GM21390 (cell line): ENCODE measurements around the gene FAM13A.
A peak's percentile ranks its signal among the peaks of the same experiment; 100 is the strongest.
"Not testable (repeated sequence)": the region's sequence is repeated elsewhere in the genome, so short reads cannot be mapped to it uniquely, and the experiment has no call there.

Experiments
- ATAC-seq: cut with Tn5 transposase; IDR thresholded peaks from one replicate; pipeline ENCODE4 v1.9.1; 2021; ENCODE audit not compliant: unreplicated experiment

Gene FAM13A

DNA sequence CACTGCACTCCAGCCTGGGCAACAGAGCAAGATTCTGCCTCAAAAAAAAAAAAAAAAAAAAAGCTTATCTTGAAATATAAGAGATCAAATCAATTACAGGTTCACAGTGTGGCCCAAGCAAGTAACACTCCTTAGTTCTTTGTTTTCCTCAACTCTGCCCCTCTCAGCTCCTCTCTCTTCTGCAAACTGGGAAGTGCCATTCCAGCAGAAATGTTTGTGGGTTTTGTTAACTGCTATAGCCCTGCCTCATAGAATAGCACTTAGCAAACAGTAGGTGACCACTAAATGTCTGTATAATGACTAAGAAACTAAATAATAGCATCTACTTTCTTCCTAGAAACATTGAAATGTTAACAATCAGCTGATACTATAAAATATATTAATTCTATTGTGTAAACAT, 199.4 kb downstream of the FAM13A start:
- no peak for ATAC-seq

GRCh38 chr4:88854481-88854880, 202.5 kb downstream of the FAM13A start:
- ATAC-seq = no peak

DNA sequence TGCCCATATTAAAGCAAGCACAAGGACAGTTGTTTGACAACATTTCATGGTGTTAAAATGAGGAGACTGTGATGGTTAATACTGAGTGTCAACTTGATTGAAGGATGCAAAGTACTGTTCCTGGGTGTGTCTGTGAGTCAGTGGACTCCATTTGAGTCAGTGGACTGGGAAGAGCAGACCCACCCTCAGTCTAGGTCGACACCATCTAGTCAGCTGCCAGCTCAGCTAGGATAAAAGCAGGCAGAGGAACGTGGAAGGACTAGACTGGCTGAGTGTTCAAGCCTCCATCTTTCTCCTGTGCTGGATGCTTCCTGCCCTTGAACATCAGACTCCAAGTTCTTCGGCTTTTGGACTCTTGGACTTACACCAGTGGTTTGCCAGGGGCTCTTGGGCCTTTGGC, 203.4 kb downstream of the FAM13A start:
- not testable (repeated sequence) for ATAC-seq

GRCh38 chr4:88846206-88846790, 210.7 kb downstream of the FAM13A start:
- ATAC-seq = no peak

GRCh38 chr4:88843067-88843685, 213.8 kb downstream of the FAM13A start:
- no peak for ATAC-seq

DNA sequence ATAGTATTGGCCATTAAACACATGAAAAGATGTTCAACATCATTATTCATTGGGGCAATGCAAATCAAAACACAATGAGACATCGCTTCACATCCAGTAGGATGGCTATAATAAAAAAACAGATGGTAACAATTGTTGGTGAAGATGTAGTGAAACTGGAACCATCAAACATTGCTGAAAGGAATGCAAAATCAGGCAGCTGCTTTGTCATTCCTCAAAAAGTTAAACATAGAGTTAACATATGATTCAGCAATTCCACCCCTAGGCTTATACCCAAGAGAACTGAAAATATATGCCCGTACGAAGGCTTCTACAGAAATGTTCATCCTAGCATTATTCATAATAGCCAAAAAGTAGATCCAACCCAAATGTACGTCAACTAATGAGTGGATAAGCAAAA, 215.3 kb downstream of the FAM13A start:
- no peak for ATAC-seq

DNA sequence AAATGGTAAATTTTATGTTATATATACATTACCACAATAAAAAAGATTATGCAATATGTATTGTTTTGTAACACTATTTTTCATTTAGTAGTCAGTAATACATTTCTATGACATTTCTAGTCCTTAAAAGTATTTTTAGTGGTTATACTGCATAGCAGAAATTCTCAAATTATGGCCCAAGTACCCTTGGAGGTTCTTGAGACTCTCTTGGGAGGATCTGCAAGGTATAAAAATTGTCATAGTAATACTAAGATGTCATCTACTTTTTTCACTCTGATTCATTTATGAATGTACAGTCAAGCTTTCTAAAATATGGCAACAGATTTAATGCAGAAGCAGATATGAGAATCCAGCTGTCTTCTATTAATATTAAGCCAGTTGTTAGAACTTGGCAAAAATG, 220.8 kb downstream of the FAM13A start:
- no peak for ATAC-seq

DNA sequence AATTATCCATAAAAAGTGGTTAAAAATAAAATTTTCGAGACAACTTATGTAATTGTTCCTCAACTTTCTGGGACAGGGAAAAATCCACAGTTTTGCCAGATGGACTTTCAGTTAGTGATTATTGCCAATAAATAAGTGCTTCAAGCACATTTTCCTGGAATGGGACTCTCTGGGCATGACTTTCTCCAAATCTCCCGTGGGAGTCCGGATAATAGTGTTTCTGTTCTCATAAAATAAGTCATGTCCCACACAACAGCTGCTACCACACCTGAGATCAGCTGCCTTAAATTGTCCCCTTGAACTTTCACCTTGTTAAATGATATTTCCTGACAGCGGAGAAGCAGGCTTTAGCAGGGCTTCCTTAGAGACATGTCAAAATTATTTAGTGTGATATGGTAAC, 226.0 kb downstream of the FAM13A start:
- no peak for ATAC-seq

DNA sequence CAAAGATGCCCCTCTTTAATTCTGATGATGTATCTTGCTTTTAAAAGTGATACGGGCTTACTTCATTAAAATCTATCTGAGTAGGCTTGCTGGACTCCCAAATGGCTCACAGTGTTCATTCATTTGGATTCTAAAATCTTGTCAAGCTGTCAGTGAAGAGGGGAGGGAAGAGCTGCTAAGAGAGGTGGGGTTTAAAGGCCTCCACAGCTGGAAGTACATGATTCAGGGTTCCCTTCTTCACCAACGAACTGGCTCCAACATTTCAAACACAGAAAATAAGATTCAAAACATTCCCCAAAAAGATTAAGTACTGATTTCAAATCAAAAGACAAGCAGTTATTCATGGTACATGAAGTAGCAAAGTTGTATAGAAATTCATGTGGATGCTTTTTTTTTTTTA, 226.4 kb downstream of the FAM13A start:
- ATAC-seq = no peak

DNA sequence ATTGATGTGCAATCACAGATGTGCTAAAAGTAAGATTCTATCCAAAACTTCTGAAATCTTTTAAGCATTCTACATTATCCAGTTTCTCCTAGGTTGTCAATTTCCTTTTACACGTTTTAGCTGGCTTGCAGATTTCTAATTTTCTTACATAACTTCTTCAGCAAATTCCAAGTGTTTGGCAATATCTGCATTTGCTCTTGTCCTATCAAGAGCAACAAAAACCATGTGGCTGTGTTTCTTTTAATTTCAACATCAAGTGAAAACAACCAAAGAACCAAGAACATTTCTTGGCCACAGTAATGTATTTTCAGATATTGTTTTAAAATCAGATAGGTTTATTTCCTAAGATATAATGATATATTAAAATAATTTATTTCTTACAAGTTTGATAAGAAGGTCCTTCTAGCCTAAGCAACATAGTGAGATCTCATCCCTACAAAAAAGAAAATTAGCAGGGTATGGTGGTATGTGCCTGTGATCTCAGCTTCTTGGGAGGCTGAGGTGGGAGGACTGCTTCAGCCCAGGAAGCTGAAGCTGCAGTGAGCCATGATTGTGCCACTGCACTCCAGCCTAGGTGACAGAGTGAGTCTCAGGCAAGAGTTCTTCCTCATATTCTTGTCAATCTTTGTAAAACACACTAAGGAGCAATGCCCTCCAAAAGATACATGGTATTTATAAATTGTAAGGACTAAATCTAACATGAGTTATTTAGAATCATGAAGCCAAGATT, 228.0 kb downstream of the FAM13A start:
- ATAC-seq = no peak

GRCh38 chr4:88827442-88827841, 229.5 kb downstream of the FAM13A start:
- ATAC-seq = no peak

DNA sequence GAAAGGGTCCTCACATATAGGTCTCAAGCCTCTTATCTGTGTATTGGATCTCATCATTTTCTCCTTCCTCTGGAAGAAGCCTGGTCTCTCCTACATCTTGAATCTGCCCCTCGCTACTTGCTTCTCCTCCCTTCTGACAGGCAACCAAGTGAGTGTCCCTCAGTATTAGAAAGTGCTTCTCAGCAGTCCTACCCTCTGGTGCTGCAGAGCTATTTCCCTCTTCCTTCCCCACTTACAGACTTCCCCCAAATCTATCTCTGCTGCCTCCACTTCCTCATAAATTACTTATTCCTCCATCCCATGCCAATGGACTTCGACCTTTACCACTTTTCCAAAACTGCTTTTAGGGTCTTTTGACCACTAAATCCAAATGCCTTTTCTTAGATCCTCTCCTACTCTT, 230.2 kb downstream of the FAM13A start:
- no peak for ATAC-seq

DNA sequence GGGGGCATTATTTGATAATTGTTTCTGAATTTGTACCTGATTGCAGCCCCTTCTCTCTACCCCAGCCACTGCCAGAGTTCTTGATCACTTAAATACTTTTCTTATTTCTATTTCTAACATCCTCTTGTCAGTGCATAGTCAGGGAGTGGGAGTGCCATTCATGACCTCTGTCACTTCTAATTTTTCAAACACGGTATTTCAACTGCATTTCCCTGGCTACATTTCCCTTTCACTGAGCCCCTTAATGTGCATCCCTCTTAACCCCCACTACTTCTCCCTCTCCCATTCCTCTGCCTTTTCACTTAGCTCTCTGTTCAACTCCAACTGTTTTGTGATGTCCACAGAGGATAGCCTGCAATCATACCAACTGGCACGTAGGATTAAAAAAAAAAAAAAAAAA, 231.1 kb downstream of the FAM13A start:
- no peak for ATAC-seq

DNA sequence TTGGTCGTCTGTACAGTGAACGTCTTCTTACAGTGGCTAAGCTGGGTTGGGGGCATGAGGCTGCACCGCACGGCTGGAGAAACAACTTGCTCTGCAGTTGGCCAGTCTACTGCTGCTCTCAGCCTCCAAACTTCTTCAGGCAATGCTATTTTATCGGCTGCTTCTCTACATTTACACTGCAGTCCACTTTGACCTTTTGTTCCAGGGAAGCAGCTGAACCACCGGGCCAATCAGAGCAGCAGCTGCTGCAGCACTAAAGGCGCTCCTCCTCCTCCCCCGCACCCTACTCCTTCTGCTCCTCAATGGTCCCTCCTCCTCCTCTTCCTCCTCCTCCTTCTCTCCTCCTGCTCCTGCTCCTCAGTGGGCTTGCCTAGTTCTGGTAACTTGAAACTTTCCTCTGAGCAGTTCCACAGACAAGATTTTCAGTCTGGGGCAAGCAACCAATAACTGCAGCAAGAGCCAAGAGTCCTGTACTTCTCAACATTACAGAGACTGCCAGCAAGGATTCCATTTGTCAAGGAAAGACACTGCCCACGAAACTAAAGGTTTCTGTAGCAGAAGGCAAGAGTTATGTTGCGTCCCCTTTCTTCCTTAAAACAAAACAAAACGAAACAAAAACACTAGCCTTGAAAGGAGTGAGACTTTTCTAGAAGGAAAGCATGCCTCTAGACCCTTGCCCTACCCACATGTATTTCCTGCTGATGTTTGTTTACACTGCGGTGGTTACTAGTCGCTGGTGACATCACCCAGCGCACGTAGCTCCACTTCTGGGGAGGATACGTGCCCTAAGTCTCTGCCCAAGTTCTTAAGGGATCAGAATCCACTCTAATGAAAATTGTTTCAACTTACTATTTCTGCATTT, 233.7 kb downstream of the FAM13A start:
- ATAC-seq = peak; percentile 94

DNA sequence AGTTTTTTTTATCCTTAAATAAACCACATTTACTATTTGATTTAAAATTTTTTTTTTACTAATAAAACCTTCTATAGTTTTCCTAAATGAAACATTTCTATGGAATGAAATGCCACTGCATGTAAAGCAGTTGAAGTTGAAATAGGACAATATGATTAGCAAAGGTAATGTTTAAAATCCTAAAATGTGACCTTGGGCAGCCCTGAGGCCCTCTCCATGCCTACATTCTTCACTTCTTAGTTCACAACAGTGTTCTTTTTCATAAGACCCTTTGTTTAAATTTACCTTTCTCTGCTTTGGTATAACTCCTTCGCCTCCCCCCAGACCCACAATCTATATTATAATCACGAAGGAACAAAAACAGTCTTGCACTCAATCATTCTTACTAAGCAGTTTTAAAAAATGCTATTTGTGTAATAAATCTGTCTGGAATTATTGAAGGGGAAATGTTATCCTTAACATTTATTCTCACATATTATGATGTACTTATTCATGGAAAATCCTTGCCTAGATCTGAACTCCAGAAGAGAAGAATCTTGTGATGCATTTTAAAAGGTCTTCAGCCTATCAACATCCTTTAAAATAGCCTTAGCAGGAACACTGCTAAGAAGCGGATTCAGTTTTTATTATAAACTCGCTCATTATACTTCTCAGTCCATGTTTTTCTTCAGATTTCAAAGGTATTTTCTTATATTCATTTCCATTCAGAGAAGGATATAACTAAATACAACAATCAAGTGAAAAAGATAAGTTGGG, 234.8 kb downstream of the FAM13A start:
- no peak for ATAC-seq

DNA sequence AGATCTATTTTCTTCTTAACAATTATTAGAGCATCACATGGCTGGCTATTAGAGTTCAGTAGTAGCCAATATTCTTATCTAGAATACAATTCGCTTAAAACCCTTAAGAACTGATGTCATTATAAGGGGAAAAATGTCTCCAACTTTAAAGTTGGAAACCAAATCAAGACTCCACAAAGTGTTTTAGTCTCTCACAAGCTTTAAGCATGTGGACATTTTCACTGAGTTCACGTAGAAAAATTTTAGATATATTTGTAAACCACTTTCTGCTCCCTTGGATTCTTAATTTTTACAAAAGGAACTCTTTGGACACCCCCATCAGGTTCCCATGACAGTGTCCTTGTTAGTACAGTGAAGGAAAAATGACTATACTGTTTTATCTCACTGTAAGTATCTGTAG, 235.5 kb downstream of the FAM13A start:
- no peak for ATAC-seq

DNA sequence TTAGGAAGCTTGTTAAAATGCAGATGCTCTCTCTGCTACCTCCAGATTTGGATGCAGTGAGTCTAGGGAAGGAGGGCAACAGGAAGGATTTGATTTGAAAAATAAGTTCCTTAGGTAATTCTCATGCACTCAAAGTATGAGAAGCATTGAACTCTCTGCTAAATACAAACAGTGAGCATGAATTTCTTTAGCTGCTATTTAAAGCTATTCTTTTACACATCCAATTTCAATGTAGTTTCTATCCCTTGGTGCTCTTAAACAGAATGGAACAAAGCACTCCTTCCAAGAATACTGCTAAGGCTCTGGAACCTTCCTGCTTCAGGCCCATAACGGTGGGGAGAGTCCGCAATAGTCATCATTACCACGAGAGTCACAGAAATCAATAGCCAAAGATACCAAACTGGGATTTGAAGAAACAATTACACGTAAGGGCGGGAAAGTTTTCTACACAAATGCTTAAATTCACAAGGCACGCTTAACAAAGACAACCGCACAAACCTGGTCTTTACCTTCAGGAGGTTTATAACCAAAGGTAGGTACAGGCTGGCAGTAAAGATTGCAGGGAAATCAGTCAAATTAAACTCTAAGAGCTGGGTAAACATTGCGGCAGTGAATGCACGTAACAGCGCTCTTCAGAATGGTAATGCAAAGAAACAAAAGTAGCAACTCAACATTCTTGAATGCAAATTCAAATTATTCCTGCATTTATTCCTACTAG, 236.1 kb downstream of the FAM13A start:
- no peak for ATAC-seq

DNA sequence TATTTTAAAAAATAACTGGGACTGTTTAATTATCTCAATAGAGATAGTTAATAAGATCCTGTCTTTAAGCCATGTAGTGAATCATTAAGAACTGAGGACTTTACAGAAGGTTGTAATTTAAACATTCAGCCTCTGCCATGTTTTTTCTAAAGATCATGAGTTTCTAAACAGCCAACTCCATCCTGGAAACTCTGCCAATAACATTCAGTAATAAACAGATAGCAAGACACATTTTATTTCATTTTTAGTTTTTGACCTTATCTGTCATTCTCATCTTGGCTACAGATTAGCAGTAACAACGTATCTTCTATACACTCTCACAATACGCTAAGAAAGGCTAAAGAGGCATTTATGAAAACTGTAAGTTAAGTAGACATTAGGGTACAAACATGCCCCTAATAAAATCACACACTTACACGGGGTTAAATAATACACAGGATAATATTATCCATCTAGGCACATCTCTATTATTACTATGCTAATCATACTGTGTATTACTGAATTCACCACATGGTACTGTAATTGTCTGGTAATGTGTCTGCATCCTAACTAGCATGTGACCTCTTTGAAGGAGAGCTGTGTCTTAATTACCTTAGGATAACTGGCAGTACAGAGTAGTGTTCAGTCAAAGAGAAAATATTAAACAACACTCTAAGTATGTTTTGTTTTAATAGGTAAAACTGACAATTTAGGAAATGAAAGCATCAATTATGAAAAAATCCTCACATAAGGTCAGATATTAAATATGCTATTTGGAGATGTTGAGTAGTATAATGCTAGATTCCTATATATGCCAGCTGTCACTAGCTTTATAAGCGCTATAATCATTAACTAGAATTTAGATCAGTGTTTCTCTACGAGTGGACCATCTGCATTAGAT, 236.9 kb downstream of the FAM13A start:
- no peak for ATAC-seq
